Stimulated activated CD4-positive, alpha-beta T cell treated with anti-CD3 and anti-CD28 coated beads, TNF-alpha, amount 100 ng/mL, for 1 hour (primary cell): ENCODE results near the gene CAMK2B.
A peak's percentile ranks its signal among the peaks of the same experiment; 100 is the strongest.

Source experiments
- DNase-seq, 3 donors: peaks; one replicate each; pipeline ENCODE4 v3.0.0-alpha.2; 2020; ENCODE audit warnings: low read depth in 3 of 3, low spot score in 1 of 3

Gene CAMK2B

DNA sequence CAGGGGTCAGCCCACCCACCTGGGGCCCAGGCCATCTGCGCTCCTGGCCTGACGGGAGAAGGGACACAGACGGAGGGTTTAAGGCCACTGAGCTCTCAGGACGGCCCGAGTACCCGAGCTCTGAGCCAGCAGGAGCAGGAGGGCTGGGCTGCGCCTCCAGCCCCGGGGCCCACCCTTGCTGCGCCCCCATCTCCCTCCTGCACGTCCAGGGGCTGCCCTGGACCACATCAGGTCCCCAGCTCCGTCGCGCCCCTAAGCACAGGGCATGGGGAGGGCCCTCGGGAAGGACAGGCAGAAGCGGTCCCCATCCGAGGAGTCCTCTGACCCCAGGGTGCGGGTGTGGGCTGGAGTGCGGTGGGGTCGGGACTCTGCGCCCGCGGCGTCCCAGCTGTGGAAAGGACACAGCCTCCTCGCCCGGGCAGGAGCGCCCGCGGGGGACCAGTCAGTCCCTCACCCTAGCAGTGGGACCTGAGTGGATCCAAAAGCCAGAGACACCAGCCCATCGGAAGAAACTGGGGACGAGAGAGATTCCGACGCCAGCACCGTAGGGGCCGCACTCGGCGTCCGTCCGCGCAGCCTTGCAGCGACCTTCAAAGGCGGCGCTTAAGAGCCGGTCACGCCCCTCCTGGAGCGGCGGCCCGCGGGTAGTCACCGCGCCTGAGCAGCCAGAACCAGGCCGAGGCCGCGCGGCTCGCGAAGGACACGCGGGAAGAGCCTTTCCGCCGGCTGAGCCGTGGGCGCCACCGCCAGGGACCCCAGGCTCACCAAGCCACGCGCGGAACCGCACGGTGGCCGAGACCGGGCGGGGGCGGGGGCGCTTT, 15.9 kb downstream of the CAMK2B start:
- DNase-seq = peak in 1 of 3 donors; percentile 18

DNA sequence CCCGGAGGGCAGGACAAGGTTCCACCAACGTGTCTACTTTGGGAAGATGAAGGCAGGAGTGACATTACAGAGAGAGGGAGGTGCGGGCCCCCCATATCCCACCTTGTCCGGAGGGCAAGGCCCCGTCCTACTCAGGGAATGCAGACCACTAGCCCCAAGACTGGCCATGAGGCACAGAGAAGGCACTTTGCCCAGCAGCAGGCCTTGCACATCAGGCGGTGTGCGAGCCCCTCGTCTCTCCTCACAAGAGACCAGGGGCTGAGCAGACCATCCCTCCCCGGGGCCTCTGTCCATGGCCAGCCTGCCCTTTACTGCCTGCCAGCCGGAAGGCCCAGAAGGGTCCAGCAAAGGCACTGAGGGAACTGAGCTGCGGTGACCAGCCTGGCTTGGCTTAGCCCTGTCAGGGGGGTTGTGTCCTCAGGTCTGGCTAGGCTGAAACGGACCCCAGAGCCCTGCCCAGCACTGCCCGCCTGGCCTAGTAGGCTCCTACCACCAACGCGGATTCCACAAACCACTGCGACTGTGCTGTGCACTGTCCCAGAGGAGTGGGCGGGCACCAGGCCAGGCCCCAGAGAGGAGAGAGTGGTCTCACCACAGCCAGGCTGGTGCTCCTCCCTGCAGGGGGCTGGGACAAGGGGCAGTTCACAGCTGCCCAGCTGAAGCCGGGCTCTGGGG, 16.7 kb downstream of the CAMK2B start:
- no peak for DNase-seq

DNA sequence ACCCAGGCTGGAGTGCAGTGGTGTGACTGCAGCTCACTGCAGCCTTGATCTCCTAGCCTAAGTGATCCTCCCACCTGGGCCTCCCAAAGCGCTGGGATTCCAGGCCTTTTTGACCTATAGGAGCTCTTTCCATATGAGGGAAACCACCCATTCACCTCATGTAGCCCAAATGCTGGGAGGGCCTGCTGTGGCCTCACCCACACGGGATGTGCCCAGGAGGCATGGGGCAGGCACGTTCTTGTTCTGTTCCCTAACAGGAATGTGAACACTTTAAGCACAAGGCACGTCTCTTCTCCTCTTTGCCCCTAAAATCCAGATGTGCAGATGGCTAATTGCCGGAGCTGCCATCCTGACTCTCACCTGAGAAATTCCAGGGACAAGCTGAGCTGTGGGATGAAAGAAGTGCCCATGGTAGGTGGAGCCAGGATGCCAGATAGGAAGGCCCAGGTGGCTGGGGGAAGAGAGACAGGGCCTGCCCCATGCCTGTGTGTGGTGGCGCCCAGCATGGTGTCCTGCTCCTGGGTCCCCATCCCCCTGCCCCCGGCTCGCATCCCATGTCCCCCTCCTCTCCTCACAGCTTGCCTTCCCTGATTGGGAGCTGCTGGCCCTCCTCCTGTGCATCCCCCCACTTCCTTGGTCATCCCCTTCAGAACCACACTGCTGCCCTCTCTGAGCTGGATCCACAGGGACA, 17.3 kb downstream of the CAMK2B start:
- no peak for DNase-seq

GRCh38 chr7:44307301-44307900, 18.0 kb downstream of the CAMK2B start:
- DNase-seq = no peak

DNA sequence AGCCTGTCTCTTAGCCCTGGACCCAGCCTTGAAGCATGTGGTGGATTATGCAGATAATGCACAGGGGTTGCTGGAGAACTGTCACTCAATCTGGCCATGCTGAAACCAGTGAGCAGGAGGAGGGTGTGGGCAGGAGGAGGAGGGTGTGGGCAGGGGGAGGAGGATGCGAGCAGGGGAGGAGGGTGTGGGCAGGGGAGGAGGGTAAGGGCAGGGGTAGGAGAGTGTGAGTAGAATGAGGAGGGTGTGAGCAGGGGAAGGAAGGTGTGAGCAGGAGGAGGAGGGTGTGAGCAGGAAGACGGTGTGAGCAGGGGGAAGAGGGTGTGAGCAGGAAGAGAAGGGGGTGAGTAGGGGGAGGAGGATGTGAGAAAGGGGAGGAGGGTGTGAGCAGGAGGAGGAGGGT, 18.8 kb downstream of the CAMK2B start:
- no peak for DNase-seq

DNA sequence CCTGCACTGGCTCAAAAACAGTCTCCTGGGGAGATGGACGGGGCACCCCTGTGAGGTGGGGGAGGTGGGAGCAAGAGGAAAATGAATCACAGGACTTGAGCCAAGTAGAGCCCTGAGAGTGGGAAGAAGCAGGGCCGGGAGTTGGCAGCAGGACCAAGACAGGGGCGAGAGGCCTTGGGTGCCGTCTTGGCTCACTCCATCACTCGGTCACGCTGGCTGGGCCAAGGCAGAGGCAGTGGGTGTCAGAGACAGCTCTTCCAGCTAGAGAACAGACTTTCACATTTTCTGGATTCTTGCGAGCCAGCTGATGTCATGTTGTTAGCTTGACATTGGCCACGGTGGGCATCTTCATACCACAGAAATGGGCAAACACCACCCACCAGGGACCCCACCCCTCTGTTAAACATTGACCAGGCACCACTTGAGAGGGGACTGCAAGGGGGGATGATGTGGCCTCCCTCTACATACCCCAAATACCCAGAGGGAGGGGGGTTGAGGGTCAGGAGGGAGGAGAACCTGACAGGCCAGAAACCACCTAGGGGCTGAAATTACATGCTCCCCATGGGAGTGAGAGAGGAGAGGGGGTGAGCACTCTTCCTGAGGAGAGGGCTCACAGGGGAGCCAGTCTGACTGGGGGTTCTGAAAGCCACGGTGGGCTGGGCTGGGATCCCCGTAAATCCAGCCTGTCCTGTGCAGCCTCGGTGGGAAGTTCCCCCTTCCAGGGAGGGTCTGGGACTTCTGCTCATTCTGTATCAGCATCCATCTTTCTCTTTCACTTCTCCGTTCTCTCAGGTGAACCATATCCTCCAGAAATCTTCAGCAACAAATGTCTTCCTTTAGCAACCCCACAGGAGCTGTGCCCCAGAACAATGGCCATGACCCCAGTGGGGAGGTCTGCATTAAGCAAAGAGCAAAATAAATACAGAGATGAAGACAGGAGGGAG, 19.6 kb downstream of the CAMK2B start:
- DNase-seq = no peak

DNA sequence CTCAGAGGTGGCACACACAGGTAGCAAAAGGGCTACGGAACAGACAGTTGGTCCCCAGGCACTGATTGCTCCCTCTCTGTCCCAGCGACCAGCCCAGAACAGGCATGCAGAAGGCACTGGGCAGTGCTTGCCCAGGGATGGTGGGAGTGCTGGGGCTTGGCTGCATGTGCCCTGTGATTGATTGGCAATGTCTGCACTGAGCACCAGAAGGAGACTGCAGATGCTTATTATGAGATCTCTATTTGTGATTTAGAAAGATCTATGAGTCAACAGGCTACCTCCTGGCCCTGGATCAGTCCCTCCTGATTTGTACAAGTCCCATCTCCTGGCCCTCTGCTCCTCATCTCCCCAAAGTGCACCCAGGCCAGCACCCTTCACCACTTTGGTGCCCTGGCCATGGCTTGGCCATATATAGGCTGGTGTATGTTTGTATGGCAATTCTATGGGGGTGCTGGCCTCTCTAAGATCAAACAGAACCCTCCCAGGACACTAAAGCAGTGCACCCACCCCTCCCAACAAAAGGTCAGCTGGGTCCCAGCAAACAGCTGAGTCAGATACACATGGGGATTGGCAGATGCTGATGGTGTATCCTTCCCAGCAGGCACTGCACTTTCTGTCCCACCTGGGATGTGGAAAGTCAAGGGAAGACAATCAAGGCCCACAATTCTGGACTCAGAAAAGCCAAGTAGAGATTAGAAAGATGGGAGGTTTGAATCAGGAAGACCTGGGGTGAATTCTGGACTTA, 30.9 kb downstream of the CAMK2B start:
- DNase-seq = no peak

DNA sequence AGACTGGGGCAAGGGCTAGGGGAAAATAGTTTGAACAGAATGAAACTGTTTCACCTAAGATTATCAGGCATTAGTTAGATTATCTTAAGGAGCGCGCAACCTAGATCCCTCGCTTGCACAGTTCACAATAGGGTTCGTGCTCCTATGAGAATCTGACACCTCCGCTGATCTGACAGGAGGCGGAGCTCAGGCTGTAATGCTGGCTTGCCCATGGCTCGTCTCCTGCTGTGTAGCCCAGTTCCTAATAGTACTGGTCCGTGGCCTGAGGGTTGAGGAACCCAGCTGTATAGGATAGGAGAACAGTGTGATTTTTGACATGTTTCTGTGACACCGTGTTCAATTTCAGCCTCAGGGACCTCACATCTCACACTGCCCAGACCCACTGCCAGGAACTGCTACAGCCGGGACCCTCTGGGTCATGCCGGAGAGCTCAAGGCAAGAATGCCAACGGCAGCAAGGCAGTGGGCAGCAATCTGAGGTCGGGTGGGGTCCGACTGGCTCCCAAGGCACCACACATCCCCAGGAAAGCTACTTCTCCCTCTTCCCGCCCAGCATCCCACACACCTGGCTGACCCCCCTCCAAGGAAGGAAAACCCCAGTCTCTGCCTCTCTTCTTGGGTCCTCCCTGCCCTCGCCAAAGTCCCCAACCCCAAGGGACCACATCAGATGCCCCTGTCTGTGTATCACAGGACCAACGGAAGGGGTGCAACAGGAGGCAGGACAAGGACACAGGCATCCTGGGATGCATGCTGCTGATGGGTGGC, 31.7 kb downstream of the CAMK2B start:
- no peak for DNase-seq

GRCh38 chr7:44292876-44293560, 32.4 kb downstream of the CAMK2B start:
- DNase-seq = no peak

DNA sequence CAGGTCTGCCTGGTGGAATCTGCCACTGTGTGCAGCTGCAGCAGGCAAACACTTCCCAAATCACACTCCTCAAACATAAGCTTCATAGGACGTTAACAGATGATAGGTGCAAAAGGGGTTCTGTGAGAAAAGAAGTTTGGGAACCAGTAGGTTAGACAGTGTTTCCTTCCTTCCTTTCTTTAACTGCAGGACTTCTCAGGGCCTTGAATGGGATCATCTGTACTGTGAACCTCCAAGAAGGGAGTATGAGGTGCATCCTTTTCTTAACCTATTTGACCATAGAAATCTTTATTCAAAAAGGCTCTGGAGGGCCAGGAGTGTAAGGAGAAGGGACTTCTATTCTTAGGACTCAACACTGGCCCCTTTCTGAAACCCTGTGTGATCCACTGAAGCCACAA, 33.0 kb downstream of the CAMK2B start:
- DNase-seq = no peak

GRCh38 chr7:44291733-44292419, 33.5 kb downstream of the CAMK2B start:
- DNase-seq = no peak

DNA sequence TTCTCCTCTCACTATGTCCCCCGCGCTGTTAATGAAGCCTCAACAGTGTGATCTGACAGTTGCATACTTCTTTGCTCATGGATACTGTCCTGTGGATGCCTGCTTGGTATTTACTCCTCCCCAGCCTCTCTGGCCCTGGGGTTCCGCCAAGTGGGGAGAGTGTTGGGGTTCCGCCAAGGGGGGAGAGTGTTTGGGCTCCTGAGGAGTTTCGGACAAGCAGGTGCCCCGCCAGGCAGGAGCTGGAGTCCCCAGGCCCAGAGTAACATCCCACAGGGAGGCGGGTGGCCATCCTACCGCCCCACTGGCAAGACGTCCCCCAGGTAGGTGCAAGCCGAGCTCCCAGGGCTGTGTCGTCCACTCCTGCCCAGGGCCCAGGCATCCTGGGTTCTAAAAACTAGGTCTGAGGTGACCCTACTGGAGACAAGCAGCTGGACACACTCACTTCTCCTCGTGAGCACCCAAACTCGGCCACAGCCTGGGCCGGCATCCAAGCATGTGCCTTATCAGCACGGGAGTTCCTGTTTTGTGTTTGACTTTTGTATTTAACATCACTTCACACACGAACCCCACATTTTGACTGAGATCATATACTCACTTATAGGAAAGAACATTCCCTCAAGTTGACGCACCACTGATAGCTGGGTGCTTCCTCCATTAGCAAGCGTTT, 34.2 kb downstream of the CAMK2B start:
- no peak for DNase-seq

GRCh38 chr7:44290252-44290620, 35.2 kb downstream of the CAMK2B start:
- DNase-seq = no peak

DNA sequence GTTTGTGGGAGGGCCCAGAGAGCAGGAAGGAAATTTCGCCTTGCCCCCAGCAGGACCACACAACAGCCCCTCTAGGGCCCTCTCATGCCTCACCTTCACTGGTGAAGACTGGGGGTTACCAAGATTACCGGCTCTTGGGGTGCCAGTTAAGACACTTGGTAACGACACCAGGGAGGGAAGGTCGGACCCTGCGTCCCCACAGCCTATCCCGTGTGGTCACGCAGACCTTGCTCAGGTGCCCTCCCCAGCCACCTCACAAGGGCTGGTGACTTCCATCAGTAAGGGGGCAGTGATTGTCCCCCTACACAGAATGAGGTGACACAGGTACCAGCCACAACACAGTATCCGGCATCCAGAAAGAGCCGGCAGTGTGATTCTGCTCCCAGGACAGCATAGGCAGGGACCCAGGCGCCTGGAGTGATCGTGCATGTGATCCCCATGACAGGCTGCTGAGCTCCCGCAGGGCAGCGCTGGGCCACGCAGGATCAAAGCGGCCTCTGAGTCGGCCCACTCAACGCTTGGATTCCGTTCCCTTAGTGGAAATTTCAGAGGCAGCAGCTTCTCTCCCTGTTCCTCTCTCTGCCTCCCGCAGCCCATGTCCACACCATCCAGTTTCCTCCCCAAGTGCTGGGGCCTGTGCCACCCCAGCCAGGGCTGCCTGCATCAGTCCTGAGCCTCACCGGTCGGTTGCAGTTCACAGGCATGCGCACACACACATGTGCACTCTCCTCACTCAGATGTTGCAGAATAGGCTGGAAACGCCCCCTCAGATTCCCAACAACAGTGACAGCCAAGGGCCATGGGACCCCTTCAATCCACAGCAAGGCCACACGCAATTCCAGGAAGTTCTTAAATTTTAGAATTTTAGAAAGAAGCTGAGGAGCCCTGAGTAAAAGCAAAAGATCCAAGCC, 35.8 kb downstream of the CAMK2B start:
- no peak for DNase-seq

DNA sequence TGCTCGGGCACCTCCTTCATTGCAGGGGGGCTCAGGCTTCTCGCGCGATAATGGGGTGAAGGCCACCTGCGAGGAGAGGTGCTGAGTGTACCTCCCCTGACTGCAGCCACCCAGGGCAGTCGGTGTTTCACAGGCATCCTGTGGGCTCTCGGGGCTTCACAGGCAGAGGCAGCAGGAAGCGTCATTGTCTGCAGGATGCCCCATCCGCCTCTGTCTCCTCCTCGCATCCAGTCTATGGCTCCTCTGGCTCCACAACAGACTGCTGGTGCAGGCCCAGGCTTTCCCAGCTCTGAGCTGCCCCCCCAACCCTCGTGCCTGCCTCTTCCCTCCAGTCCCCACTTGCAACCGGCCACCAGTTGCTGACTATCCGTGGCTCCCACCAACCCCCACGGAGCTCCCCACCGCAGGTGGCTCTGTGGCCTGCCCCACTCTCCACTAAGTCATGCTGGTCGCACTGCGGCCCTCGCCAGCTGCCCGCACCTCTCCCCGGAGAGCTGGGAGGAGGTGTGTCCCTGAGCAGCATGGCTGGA, 36.5 kb downstream of the CAMK2B start:
- no peak for DNase-seq

GRCh38 chr7:44288381-44288685, 37.1 kb downstream of the CAMK2B start:
- DNase-seq = no peak
